ENCODE results near the gene UCK2. TPM values are rescaled to one million over a fixed set of nuclear protein-coding genes. Genes with fewer than 3 reads are reported as not detected.

Gene UCK2
- total RNA-seq, 1 experiment from 2014 or later, result 130 TPM

GRCh38 chr1:165845569-165845968 lies 18.2 kb downstream of the UCK2 start:
- Histone ChIP-seq H3K9me3 (peaks cover 4% of the 10 kb centered on the region), H3K27me3 (no peaks in the 10 kb centered on the region), H3K36me3 (peaks cover 11% of the 10 kb centered on the region), H3K4me3 (no peak overlapping the region)
- no peak for DNase-seq

DNA sequence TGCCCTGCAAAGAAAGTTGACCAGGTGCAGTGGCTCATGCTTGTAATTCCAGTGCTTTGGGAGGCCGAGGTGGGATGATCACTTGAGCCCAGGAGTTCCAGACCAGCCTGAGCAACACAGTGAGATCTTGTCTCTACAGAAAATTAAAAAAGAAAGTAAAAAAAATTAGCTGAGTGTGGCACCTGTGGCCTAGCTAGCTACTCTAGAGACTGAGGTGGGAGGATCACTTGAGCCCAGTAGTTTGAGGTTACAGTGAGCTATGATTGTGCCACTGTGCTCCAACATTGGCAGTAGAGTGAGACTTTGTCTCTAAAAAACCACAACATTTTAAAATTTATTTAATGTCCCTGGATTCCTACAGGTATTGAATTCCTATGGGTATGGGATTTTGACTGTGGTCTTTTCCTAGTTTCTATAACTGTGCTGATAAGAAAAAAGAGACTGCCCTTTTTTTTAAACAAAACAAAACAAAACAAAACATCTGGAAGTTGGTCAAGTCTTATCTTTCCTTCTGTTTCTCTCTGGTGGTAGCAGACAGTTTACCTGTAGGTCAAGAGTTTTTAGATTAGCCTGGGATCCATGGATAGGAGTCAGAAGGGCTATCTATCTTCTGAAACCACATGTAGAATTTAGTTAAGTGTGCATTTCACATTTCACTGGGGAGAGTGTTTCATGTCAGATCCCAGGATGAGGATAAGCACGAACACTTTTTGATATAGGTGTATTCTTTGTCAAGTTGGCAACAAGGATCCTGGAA lies 18.8 kb downstream of the UCK2 start:
- no peak for DNase-seq
- Histone ChIP-seq H3K27me3 (no peaks in the 10 kb centered on the region), H3K9me3 (peaks cover 3% of the 10 kb centered on the region), H3K36me3 (peaks cover 11% of the 10 kb centered on the region), H3K4me3 (no peak overlapping the region)

DNA sequence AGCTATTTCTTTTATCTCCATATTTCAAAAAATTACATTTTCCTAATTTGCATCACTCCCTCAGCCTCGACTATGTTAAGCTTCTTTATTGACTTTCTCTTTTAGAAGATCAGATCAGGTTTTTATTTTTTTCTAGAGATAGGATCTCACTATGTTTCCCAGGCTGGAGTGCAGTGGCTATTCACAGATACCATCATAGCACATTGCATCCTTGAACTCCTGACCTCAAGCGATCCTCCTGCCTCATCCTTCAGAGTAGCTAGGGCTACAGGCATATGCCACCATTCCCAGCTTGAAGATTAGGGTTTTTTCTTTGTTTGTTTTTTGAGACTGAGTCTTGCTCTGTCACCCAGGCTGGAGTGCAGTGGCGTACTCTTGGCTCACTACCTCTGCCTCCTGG lies 20.1 kb downstream of the UCK2 start:
- H3K9me3 ChIP-seq, result no peaks in the 10 kb centered on the region

GRCh38 chr1:165849353-165850133 lies 22.1 kb downstream of the UCK2 start:
- H3K27me3 ChIP-seq, result no peaks in the 10 kb centered on the region
- peaks cover 12% of the 10 kb centered on the region for H3K36me3 ChIP-seq
- no peaks in the 10 kb centered on the region for H3K9me3 ChIP-seq
- DNase-seq, result no peak
- no peak overlapping the region for H3K4me3 ChIP-seq

More for the DNA sequence above, 20.1 kb downstream of the UCK2 start:
- Histone ChIP-seq H3K27me3 (no peaks in the 10 kb centered on the region), H3K36me3 (peaks cover 12% of the 10 kb centered on the region), H3K4me3 (no peak overlapping the region)
- DNase-seq, result no peak

DNA sequence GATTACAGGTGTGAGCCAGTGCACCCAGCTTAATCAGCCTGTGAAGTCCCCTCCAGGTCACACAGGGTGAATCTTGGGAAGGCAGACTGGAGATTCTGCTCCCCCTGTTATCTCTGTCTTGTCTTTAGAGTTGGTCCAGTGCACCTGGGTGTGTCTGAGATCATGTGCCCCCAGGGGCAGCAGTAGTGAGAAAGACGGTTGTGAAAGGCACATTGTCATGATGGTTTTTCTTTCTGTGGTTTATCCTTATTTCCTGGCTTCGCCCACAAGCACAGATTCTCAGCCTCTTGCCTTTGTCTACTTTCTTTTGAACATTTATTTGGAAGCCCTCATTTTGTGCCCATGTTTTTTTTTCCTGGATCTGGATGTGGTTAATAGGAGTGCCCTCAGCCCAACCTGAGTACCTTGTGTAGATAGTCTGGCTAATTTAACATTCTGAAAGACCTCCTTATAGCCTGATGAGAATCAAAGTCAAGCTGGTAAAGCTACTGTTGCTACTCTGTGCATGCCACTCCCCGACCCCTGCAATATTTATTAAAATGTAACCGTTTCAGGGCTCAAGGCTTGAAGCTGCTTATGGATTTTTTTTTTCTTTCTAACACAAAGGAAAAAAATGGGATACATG lies 23.7 kb downstream of the UCK2 start:
- peaks cover 12% of the 10 kb centered on the region for H3K36me3 ChIP-seq
- no peak overlapping the region for H3K4me3 ChIP-seq
- H3K9me3 ChIP-seq, result no peaks in the 10 kb centered on the region
- H3K27me3 ChIP-seq, result no peaks in the 10 kb centered on the region
- no peak for DNase-seq

- Histone ChIP-seq H3K9me3 (no peaks in the 10 kb centered on the region), H3K27me3 (no peaks in the 10 kb centered on the region), H3K4me3 (no peak overlapping the region), H3K36me3 (peaks cover 7% of the 10 kb centered on the region)
- DNase-seq, result no peak
Observed at GRCh38 chr1:165852871-165853270, 25.5 kb downstream of the UCK2 start.

GRCh38 chr1:165853528-165854075 lies 26.2 kb downstream of the UCK2 start:
- peaks cover 4% of the 10 kb centered on the region for H3K36me3 ChIP-seq
- H3K27me3 ChIP-seq, result no peaks in the 10 kb centered on the region
- H3K4me3 ChIP-seq, result no peak overlapping the region
- DNase-seq, result no peak
- no peaks in the 10 kb centered on the region for H3K9me3 ChIP-seq

DNA sequence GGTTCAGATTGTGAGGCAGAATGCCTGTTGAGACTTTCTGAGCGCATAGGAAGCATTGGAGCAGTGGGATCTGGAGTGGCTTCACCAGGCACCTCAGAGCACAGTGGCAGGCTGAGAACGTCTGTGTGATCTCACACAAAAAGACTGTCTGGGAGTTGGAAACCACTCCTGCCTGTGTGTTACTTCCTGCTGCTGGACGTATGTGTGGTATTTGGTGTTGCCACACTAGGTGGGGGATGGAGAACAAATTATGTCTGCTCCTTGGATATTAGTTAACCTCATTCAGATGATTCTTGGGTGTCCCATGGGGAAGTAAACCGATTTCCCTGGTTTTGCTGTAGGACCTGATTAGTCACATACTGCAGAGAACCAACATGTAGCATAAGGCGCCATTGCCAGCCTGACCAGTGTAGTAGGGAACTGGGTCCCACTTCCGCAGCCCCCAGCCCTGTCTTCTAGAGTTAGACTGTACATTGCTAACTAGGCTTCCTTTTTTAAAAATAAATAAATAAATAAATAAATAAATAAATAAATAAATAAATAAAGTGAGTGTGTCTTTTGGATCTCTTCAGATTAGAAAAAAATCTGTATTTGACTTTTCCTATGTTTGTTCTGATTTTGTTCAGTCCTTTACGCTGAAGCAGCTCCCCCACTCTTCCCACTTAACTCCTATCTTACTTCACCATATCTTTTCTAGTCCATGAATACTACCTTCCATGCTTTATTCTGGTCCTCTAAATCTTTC lies 26.9 kb downstream of the UCK2 start:
- Histone ChIP-seq H3K9me3 (no peaks in the 10 kb centered on the region), H3K27me3 (no peaks in the 10 kb centered on the region), H3K36me3 (peaks cover 4% of the 10 kb centered on the region), H3K4me3 (no peak overlapping the region)
- peak; percentile 67 for DNase-seq

- Histone ChIP-seq H3K27me3 (no peaks in the 10 kb centered on the region), H3K9me3 (no peaks in the 10 kb centered on the region), H3K36me3 (peaks cover 4% of the 10 kb centered on the region), H3K4me3 (no peak overlapping the region)
- DNase-seq, result no peak
Observed at GRCh38 chr1:165855010-165855838, 27.8 kb downstream of the UCK2 start.

DNA sequence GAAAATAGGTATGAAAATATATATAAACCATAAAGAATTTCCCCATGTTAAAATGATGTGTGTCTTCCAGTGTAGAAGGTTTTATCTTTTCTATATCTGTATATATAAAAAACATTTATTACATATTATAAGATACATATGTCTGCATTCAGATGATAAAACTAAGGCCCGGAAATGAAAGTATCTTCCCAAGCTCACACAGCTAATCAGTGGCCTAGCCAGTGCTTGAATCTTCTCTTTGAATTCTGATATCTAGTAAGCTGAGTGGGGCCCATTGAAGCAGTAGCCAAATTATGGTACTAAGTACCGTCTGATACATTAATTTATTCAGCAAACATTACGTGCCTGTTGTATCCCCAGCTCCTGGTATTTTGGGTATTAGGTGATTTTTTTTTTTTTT lies 28.6 kb downstream of the UCK2 start:
- peaks cover 6% of the 10 kb centered on the region for H3K36me3 ChIP-seq
- no peaks in the 10 kb centered on the region for H3K9me3 ChIP-seq
- no peak overlapping the region for H3K4me3 ChIP-seq
- no peaks in the 10 kb centered on the region for H3K27me3 ChIP-seq
- DNase-seq, result no peak

GRCh38 chr1:165856606-165857005 lies 29.2 kb downstream of the UCK2 start:
- H3K27me3 ChIP-seq, result no peaks in the 10 kb centered on the region
- H3K4me3 ChIP-seq, result no peak overlapping the region
- DNase-seq, result no peak
- peaks cover 6% of the 10 kb centered on the region for H3K36me3 ChIP-seq
- no peaks in the 10 kb centered on the region for H3K9me3 ChIP-seq

DNA sequence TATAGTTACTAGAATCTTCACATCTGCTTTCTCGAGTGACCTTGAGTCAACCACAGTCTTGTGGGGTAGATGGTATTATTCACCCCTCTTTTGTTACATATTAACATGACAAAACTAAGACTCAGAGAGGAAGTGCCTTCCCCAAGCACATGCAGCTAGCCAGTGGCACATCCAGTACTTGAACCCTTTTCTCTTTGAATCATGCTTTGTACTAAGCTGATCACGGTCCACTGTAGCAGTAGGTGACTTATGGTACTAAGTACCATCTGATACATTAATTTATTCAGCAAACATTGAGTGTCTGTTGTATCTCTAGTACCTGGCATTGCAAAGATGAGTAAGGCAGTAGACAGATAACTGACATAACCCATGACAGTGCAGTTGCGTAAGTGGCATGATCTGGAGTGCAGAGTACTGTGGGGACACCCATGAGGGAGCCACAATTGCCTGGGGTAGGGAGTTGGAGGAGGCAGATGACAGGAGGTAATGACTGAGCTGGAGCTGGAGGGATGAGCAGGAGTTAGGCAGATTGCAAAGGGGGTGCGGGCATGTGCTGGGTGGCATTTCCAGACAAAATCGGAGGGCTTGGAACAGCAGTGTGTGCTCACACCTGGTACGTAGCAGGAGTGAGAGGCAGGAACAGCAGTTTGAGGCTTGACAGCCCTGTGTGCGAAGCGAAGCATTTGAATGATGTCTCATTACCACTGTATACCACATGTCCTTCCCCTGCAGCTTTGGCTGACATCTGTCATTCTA lies 29.8 kb downstream of the UCK2 start:
- Histone ChIP-seq H3K4me3 (no peak overlapping the region), H3K27me3 (no peaks in the 10 kb centered on the region), H3K36me3 (peaks cover 6% of the 10 kb centered on the region), H3K9me3 (no peaks in the 10 kb centered on the region)
- DNase-seq, result no peak

- no peak for DNase-seq
- Histone ChIP-seq H3K36me3 (peaks cover 6% of the 10 kb centered on the region), H3K4me3 (no peak overlapping the region), H3K9me3 (no peaks in the 10 kb centered on the region), H3K27me3 (no peaks in the 10 kb centered on the region)
Observed at GRCh38 chr1:165858364-165858823, 31.0 kb downstream of the UCK2 start.

DNA sequence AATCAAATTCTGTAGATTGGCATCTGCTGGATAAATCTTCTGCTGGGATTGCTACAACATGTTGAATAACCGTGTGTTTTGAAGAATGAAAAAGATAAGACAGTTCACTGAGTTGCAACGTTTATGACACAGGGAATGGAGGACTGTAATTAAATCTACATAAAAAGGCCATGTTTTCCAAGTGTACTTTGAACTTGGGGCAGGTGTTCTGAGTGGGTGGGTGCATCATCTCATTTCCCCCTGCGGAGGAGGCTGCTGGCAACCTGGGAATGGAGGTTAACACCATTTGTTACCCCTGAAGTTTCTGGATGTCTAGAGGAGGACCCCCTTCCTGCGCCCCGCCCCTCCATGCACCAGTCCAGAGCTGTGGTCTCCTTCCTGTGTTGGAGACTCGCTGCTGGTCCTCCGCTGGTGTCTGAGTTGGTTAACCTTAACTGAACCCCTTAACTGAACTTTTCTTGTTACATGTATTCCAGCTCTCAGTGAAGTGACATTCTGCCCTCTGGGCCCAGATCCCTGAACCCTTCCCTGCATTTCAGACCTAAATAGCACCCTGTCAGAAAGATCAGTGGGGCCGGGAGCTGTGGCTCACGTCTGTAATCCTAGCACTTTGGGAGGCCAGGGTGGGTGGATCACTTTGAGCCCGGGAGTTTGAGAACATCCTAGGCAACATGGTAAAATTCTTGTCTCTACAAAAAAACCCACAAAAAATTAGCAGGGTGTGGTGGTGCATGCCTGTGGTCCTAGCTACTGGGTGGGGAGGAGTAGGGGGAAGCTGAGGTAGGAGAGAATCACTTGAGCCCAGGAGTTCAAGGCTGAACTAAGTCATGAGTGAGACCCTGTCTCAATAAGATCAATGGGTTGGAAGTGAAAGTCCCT lies 31.8 kb downstream of the UCK2 start:
- H3K27me3 ChIP-seq, result no peaks in the 10 kb centered on the region
- H3K36me3 ChIP-seq, result peaks cover 6% of the 10 kb centered on the region
- no peak overlapping the region for H3K4me3 ChIP-seq
- no peaks in the 10 kb centered on the region for H3K9me3 ChIP-seq
- no peak for DNase-seq
